G401.6 (cell line): ENCODE measurements around the gene SOX13.
"Not testable (repeated sequence)": the region's sequence is repeated elsewhere in the genome, so short reads cannot be mapped to it uniquely, and the experiment has no call there.

ENCODE experiments used
- FAIRE-seq: peaks from 2 replicates; lab custom pipeline; 2012; peaks lifted over from hg19 to GRCh38; lab: Jason Lieb, UNC

The SOX13 gene

DNA sequence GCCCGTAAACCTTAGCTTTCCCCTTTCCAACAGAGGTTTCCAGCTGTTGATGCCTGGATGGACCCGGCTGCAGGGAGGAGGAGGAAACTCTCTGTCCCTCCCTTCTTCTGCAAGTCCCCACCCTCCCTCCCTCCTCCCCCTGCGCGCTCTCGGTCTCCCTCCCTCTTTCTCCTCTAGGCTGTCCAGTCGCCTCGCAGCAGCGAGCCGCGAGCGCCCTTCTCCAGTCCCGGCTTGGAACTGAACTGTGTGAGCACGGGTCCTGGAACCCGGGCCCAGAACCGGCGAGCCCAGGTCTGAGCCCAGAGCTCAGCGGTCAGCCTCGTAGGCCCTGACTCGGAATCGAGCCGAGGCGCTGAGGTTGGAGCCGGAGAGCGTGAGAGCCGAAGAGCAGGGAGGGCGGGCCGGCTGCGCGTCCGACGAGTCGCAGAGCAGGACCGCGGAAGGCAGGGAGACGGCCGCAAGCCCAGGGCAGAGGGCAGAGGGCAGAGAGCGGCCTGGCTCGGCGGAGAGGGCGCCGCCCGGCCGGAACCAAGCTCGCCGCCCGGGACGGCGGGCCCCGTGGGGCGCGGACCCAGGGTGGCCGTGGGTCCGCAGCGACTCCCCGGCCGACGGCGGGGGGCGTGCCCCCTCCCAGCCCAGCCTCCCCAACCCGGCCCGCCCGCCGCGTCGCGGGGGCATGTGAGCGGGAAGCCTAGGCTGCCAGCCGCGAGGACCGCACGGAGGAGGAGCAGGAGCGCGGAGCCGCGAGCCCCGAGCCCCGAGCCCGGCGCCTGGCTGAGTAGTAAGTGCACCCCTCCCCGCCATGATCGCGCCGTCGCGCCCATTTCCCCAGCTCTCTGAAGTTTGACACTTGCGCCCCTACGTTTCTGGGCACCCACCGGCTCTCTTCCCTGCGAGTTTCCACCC lies at the start of gene SOX13:
TSS of gene SOX13 (plus strand) at position 185 of the 906 bp plus-strand sequence. CDS start 39,801 bp downstream, outside the sequence.
- FAIRE-seq: no peak

DNA sequence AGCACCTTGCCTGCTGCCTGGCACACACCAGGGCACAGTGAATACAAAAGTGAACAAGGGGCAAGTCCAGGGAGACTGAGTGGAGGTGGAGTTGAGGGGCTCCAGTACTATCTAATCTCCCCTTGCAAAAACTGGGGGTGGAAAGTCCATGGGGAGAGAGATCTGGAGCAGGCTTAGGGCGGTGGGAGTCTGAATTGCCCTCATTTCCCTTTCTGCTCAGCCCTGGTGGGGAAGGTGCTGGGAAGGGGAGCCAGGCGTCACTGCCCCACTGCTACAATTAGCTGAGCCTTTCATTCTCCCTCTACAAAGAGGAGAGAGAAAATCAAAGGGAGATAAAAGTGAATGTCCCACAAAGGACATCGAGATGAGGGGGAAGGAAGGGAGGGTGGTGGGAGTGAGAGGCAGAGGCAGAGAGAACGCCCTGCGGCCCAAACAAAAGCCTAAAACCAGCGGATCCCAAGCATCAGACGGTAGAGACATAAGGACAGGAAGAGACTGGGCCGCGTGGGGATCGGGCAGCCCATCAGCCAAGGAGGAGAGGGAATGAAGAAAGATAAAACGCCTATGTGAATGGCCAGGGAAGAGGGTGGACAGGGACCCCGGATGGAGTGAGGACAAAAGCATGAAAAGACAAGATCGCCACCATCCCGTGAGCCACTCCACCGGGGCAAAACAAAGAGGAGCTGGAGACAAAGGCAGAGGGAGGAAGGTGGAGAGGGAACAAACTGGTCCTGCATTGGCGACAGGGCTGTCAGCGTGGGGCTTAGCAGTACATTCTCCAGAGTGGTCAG lies 46.8 kb upstream of the SOX13 start:
- FAIRE-seq: no peak

DNA sequence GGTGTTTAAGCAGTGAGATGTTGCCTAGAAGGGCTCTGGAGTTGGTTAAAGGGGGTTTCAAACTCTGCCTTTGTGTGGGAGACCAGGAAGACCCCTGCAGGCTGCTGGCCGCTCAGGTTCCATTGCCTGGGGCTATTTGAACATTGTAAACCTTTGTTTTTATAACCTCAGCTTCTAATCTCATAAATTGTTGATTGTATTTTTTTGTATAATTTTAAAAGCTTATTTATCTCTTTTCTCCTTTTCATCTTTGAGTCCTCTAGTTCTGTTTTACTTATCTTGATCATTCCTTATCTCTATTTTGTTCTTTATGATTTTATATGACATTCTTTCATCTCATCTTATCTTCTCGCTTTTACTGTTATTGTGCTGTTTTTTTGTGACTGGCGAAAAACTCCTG lies 45.5 kb upstream of the SOX13 start:
- FAIRE-seq: no peak

DNA sequence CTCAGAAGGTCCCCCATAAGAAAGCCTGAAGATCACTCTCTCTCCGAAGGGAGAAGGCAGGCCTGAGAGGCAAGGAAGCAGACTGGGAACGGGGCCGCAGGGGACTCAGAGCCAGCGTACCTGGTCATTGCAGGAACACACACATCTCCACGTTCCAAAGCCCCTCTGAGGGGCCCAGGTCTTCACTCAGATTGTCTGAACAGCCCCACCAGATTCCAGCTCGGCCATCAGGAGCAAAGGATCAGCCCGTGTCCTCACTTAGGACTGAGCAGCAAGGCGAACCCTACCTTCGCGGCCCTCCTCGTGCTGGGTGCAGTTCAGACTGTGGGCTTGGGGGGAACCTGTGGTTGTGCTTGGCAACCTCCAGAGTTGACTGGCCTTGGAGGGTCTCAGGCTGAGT lies 43.9 kb upstream of the SOX13 start:
- no peak for FAIRE-seq

DNA sequence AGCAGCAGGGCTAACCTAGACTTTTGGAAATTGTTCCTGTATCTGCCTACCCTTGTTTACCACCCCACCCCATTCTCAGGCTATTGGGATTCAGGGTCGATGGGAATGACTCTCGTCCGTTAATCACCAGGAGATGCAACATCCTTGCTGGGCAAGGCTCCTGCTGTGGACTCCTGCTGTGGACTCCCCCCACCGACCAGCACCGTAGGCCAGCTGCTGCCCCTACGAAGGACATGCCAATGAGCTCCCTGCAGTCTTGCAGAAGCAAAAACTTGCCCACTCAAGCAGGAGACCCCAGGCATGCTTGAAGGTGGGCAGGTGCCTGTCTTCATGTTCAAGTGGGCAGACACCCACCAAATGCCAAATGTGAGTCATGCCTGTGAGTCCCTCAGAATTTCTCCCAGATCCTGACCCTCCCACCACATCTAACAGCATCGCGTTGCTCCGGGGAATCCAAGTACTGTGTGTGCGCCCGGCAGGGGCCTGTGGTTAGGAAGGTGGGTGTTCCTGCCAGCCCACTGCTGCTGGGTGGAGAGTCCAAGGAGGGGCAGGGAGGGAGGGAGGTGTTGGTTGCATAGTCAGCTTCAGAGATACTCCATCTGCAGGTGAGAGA lies 41.7 kb upstream of the SOX13 start:
- no peak for FAIRE-seq

DNA sequence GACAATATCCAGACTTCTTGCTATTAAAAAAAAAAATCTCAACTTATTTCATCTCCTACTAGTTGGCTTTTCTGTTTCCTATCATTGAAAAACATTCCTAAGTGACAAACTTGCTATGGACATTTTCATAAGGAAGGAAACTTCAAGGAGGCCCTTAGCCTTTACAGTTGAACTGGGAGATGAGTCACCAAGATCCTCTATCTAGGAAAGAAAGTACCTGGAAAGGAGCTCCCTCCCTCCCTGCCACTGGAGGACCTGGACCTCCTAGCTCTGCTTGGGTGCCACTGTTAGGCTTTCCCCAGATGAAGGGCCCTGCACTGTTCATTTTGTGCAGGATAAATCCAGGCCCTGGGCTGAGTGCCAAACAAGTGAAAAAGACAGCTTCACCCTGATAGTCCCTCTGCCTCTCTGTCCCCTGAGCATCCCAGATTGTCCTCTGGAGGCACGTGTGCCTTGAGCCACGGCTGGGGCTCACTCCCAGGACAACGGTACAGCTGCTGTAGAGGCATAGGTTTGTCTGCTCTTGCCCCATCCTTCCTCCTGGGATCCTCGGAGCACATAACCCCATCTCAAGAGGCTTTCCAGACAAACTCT lies 40.2 kb upstream of the SOX13 start:
- no peak for FAIRE-seq

DNA sequence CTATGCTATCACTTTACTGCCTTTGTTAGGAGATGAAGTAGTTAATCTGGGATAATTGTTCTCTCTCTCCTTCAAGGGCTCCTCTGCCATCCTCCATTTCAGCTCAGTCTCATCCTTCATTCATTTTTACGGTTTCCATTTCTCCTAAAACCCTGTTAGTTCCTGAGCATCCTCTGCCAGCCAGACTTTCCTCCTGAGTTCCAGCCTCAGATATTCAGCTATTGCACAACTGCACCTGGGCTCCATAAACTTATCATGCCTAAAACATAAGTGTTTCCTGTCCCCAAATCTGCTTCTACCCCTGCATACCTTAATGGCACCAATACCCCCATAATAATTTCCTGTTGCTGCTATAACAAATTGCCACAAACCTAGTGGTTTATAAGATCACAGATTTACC lies 39.6 kb upstream of the SOX13 start:
- no peak for FAIRE-seq

DNA sequence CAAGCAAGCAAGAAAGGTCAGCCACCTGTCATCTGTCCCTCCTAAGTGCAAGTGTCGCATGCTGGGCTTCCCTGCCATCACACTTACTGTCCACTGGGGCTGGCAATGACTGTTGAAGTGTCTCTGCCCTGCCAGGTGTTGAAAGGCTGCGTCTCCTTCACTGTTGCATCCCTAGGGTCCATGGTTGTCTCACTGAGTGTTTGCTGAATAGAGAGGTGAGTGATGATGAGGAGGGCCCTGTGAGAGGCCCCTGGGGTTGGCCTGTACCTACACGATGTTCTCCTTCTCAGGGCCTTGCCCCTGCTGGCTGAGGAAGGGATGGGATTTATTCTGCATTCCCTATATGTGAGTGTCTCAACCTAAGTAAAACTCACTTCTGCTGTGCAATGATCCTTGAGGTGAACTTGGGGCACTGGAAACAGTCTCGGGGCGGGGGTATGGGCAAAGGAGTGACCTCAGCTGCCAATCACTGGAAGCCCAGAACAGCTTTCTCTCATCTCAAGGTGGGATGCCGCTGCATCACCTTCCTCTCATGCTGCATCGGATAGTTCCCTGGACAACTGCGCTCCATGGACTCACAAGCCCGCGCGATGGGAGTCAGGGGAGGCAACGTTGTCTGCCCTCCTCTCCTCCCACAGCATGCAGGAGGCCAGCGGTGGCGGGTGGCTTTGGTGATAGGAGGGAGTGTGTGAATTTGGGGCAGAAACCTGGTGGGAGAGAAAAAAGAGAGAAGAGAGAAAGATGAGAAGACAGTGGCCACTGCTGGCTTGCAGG lies 35.8 kb upstream of the SOX13 start:
- no peak for FAIRE-seq

DNA sequence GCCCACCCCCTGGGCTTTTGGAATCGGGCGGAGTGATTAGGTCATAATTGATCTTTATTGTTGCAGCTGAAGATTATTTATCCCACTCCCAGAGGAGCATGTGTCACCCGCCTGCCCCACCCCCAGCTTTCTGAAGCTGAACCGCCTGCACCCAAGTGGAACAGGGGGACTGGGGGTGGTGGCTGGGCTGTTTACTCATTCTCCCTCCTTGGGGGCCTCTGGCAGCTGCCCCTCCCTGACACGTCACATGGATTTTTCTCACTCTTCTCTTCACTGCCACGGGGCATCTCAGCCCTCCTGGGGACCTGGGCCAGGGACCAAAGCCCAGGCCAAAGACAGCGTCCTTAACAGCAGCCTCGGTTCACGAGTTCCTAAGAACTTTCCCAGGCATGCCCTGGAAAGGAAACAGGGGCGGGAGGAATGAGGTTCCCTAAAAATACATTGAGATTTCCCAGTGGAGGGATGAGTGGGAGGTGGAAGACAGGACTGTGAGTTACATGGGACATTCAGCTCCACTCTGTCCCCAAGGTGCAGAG lies 31.6 kb upstream of the SOX13 start:
- FAIRE-seq: no peak

DNA sequence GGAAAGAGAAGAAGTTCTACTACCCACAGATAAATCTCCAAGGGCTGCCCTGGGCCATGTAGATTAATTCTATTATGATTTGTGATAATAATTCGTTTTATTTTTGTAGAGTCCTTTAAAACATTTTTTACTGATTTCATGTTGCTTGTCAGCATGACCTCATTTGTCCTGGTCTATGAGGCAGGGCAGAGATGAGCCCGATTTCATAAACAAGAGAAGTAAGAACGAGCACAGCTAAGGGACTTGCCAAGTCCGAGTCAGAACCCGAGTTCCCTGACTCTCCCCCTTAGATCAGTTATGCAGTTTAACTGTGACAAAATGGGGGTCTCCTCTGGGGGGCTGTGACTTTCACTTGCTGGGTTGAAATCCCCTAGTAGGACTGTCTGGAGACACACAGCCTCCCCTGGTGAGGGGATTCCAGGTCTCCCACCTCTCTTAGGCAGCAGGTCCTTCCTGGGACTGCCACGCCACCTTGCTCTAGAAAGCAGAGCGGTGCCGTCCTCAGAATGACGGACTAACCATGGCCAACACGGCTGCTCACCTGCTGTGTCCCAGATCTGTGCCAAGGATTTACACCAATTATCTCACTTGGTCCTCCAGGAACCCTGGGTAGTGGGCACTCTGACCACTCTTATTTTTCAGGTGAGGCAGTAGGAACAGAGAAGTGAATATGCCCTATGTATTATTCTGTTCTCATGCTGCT lies 31.0 kb upstream of the SOX13 start:
- no peak for FAIRE-seq

DNA sequence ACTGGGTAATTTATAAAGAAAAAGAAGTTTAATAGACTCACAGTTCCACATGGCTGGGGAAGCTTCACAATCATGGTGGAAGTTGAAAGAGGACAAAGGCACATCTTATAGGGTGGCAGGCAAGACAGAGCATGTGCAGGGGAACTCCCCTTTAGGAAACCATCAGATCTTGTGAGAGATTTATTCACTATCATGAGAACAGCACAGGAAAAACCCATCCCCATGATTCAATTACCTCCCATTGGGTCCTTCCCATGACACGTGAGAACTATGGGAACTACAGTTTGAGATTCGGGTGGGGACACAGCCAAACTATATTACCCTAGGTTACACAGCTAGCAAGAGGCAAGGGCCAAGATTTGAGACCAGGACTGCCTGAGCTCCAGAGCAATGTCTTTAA lies 30.4 kb upstream of the SOX13 start:
- no peak for FAIRE-seq

DNA sequence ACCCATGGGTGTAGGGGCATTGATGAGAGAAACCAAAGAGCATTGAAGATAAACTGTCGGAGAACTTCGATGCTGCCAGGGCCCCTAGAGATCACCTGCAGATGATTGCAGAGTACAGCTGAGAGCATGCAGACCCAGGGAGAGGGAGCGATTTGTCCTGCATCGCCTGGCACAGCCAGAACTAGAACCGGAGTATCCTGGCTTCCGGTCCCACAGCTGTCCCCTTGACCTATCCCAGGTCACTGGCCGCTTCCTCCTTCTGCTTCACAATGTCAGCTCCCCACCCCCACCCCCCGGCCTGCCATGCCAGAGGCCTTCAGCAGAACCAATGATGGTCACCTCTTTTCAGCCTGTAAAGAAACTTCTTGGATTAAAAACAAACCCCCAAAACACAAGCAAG lies 29.2 kb upstream of the SOX13 start:
- no peak for FAIRE-seq

DNA sequence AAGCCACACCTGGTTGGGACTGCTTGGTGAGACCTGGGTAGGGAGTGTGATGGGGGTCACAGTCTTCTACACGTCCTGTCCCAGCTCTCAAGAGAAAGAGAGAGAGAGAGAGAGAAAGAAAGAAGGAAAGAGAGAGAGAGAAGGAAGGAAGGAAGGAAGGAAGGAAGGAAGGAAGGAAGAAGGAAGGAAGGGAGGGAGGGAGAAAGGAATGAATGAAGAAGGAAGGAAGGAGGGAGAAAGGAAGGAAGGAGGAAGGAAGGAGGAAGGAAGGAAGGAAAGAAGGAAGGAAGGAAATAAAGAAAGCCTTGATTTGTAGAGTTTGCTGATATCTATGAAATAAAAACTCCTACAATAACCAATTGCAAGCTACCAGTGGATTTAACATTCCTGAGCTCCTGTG lies 28.5 kb upstream of the SOX13 start:
- no peak for FAIRE-seq

DNA sequence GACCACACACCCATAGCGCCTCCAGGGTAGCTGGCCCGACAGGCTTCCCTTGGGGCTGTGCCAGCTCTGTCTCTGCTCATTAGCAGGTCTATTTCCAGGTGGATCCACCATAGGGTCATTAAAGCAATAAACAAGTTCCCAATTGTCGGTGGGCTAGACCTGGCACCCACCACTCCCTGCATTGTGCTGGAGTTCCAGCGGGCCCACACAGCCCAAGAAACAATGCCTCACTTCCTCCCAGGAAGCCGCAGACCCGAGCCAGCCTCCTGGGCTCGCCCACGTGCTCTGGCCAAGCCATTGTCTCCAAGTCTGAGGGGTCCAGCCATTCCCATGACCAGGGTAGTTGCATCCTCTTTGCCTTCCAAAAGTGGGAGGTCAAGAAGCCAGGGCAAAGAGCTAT lies 27.5 kb upstream of the SOX13 start:
- FAIRE-seq: no peak

DNA sequence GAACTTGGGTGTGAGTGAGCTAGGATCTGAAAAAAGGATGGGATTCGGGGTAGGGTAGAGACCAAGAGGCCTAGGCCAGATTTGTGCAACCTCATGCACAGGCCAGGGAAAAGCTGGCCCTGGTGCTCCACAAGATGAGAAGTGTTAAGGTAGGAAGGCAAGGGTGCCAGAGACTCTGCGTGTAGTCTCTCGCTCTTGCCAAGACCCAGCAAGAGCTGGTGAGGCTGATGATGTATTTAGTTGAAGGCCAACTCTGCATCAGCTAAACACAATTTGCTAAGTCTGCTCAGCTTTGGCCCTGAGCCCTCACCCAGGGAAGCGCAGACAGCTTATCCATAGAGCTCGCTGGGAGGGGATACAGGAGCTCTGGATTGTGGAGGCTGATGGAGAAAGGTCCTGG lies 26.6 kb upstream of the SOX13 start:
- no peak for FAIRE-seq

DNA sequence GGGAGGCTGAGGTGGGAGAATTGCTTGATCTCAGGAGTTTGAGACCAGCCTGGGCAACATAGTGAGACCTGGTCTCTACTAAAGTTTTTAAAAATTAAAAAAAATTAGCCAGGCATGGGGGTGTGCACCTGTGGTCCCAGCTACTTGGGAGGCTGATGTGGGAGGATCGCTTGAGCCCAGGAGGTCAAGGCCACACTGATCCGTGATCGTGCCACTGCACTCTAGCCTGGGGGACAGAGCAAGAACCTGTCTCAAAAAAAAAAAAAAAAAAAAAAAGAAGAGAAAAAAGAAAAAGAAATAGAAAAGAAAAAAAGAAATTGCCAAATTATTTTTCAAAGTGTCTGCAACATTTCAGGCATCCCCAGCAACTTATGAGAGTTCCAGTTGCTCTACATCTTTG lies 24.1 kb upstream of the SOX13 start:
- FAIRE-seq: not testable (repeated sequence)

DNA sequence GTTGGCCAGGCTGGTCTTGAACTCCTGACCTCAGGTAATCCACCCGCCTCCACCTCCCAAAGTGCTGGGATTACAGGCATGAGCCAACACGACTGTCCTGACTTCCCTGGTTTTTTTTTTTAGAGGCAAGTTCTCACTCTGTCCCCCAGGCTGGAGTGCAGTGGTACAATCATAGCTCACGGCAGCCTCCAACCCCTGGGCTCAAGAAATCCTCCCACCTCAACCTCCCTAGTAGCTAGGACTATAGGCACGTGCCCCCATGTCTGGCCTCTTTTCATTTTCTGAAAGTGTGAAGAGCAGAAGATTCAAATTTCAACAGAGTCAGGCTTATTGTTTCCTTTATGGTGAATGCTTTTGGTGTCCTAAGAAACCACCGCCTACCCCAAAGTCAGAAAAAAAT lies 21.7 kb upstream of the SOX13 start:
- no peak for FAIRE-seq

DNA sequence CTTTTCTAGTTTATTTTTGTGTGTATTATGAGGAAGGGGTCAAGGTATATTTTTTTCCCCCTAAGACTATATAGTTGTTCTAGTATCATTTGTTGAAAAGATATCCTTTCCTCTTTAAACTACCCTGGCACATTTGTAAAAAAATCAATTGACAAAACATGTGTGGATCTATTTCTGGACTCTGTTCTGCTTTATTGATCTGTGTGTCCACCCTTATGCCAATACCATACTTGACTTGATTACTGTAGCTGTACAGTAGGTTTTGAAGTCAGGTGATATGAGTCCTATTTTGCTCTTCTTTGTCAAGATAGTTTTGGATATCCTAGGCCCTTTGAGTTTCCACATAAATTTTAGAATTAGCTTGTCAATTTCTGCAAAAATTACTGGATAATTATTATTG lies 21.2 kb upstream of the SOX13 start:
- FAIRE-seq: no peak

DNA sequence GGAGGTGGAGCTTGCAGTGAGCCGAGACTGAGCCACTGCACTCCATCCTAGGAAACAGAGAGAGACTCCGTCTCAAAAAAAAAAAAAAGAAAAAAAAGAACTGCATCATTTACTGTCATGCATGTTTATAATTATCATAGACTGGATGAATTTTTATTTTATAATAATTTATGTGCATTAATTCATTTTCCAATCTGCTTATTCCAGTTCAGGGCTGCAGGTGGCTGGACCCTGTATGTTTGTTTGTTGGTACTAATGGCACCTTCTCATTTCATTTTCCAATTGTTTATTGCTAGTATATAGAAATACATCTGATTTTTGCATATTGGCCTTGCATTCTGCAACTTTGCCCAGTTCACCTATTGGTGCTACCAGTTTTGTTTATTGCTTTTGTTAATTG lies 19.0 kb upstream of the SOX13 start:
- FAIRE-seq: no peak

DNA sequence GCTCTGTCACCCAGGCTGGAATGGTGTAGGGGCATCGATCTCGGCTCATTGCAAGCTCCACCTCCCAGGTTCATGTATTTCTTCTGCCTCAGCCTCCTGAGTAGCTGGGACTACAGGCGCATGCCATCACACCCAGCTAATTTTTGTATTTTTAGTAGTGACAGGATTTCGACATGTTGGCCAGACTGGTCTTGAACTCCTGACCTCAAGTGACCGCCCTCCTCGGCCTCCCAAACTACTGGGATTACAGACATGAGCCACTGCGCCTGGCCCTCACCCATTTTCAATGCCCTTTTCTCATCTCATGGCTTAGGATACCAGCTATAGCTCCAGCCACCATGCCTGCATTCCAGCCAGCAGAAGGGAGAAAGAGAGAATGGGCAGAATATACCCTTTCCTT lies 12.9 kb upstream of the SOX13 start:
- FAIRE-seq: no peak

DNA sequence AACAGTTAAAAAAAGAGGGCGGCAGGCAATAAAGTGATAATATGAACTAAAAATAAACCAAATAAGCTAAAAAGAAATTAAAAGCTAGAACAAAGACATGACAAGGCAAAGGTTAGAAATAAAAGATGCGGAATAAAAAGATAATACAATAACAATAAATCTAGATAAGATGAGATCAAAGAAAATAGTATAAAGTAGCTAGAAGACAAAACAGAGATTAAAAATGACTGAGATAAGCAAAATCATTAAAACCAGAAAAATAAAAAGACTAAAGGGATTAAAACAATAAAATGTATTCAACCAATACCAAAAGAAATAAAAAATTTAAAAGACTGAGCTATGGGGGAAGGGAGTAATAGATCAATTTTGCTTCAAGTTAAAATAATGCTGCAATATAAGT lies 10.8 kb upstream of the SOX13 start:
- FAIRE-seq: no peak
